Ovary (tissue), 9 donors: Measurements from ENCODE around the gene PIGS. TPM values are rescaled to one million over a fixed set of nuclear protein-coding genes. Genes with fewer than 3 reads are reported as not detected.
A peak's percentile ranks its signal among the peaks of the same experiment; 100 is the strongest.
"Not testable (repeated sequence)": the region's sequence is repeated elsewhere in the genome, so short reads cannot be mapped to it uniquely, and the experiment has no call there.

ENCODE experiments used
- DNase-seq, 5 donors: peaks; one replicate each; pipeline ENCODE4 v3.0.0-alpha.2; 2019 to 2020
- H3K27ac ChIP-seq, 2 donors: fragments of 200-600 bp; one replicate each; pipeline versions ENCODE4 v1.5.1 to v1.8.0; 2019 to 2022
- H3K27me3 ChIP-seq: fragments of 200-600 bp; one replicate; pipeline ENCODE4 v1.8.0; 2022
- H3K36me3 ChIP-seq: fragments of 200-600 bp; sonication (generic); one replicate; pipeline ENCODE4 v1.5.1; 2019
- H3K4me1 ChIP-seq: one replicate; pipeline ENCODE4 v1.8.1; 2013; ENCODE audit warnings: mild to moderate bottlenecking, moderate library complexity; ENCODE audit not compliant: insufficient read depth
- H3K4me3 ChIP-seq: fragments of 200-600 bp; sonication (generic); one replicate; pipeline ENCODE4 v1.5.1; 2017
- H3K9me3 ChIP-seq, 2 donors: fragments of 200-600 bp in 1 of 2; sonication (generic) in 1 of 2; one replicate each; pipeline versions ENCODE4 v1.5.1 to v1.8.1; 2013 to 2019; ENCODE audit warnings: mild to moderate bottlenecking in 1 of 2, moderate library complexity in 1 of 2
- EP300 ChIP-seq: sonication (generic); formaldehyde crosslinking; IDR thresholded peaks from one replicate; pipeline ENCODE4 v1.6.1; 2017; ENCODE audit warnings: antibody characterized with exemption
- POLR2A ChIP-seq: fragments of 450-650 bp; IDR thresholded peaks from one replicate; pipeline ENCODE4 v1.6.1; 2017; ENCODE audit warnings: antibody characterized with exemption, mild to moderate bottlenecking, moderate library complexity
- WGBS, 3 donors: extraction: QIAGEN DNeasy Blood & Tissue Kit in 1 of 3; methylation state at CpG; one replicate each; pipeline versions ENCODE4 v1.1.5 to v1.1.7; 2013 to 2017; 5-methylcytosine and 5-hydroxymethylcytosine counted together
- intact Hi-C, 4 donors: fragments of 100-400 bp; cut with DNase I; formaldehyde crosslinking; loops; one replicate each; pipeline versions ENCODE4 v1.11.0 to v1.15.1; 2022 to 2023
- polyA plus RNA-seq, 2 donors: library from polyadenylated mRNA; stranded (reverse); fragments of 200-250 nt in 1 of 2; fragments of 350-450 nt in 1 of 2; fragmentation: Illumina TruSeq in 1 of 2; extraction: RNeasy Lipid Tissue Mini Kit (QIAGEN cat#74804) in 1 of 2; gene quantifications; one replicate each; pipeline ENCODE4 v1.2.3, GENCODE V29; 2013 to 2014
- total RNA-seq, 7 donors: library from RNA; depleted of rRNA in 2 of 7; stranded (reverse); fragments of >200 nt in 2 of 7; fragmentation: NEBNext Ultra II Directional in 3 of 7; extraction: Animal tissue kit (Norgen Biotek cat#: 25700) in 3 of 7; gene quantifications; one replicate each; pipeline versions ENCODE4 v1.1.0 to v1.2.4, GENCODE V29; 2016 to 2023
- TF ChIP-seq, protein P1 (sequence below), 3 donors: fragments of 450-650 bp in 2 of 3; fragments of 200-600 bp in 1 of 3; IDR thresholded peaks; one replicate each; pipeline versions ENCODE4 v1.5.1 to v1.8.0; 2016 to 2022; ENCODE audit warnings: antibody characterized with exemption in 3 of 3, mild to moderate bottlenecking in 1 of 3
- donor health status: DM: no; HTN: no; CAD: no; lungs with moderate emphysema.
- donor health status: DM: no; HTN: no; CAD: no.
- donor health status: Bipolar disorder and iron deficiency.
- donor health status: DM: yes; HTN: yes; CAD: no.
- donor health status: DM: no; HTN: no; CAD: no.
- donor health status: DM: yes; HTN: yes; CAD: no.

PIGS gene
- total and polyA plus RNA-seq, 9 donors = 16.1 to 64.8 (median 33.5) TPM

DNA sequence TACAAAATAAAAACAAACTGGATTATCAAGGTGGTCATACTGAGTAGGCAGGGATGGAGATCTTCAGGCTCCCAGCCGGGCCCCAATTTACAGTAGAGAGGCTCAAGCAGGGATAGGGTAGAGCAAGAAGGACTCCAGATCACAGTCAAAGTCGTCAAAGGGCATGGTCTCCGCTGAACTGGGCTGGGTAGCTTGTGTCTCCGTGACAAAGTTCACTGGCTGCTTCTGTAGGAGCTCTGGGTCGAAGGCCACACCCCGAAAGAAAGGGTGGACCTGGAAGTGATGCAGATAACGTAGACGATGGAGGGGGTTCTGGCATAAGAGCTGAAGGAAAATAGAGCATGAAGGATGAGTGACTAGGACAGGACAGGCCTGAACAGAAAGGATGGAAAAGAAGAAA, 39.1 kb upstream of the PIGS start:
- H3K4me1 ChIP-seq = no peaks in the 10 kb centered on the region
- no peak for DNase-seq
- H3K4me3 ChIP-seq = no peak overlapping the region
- TF ChIP-seq POLR2A (no peak), EP300 (no peak)
- TF ChIP-seq, protein P1, sequence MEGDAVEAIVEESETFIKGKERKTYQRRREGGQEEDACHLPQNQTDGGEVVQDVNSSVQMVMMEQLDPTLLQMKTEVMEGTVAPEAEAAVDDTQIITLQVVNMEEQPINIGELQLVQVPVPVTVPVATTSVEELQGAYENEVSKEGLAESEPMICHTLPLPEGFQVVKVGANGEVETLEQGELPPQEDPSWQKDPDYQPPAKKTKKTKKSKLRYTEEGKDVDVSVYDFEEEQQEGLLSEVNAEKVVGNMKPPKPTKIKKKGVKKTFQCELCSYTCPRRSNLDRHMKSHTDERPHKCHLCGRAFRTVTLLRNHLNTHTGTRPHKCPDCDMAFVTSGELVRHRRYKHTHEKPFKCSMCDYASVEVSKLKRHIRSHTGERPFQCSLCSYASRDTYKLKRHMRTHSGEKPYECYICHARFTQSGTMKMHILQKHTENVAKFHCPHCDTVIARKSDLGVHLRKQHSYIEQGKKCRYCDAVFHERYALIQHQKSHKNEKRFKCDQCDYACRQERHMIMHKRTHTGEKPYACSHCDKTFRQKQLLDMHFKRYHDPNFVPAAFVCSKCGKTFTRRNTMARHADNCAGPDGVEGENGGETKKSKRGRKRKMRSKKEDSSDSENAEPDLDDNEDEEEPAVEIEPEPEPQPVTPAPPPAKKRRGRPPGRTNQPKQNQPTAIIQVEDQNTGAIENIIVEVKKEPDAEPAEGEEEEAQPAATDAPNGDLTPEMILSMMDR (IDR thresholded peaks at IDR 0.05) = no peak
- intact Hi-C loops = loop anchor here in 2 of 4 donors (5.0 kb wide), 1 partner anchor 113 kb away; no protein-coding TSS in a partner anchor
- H3K36me3 ChIP-seq = no peaks in the 10 kb centered on the region
- WGBS, 3 donors = 80 to 88% (median 82%) methylated on average over 8 of the region's 8 CpGs
- H3K27me3 ChIP-seq = no peaks in the 10 kb centered on the region
- H3K27ac ChIP-seq = no peak overlapping the region
- no peaks in the 10 kb centered on the region for H3K9me3 ChIP-seq

DNA sequence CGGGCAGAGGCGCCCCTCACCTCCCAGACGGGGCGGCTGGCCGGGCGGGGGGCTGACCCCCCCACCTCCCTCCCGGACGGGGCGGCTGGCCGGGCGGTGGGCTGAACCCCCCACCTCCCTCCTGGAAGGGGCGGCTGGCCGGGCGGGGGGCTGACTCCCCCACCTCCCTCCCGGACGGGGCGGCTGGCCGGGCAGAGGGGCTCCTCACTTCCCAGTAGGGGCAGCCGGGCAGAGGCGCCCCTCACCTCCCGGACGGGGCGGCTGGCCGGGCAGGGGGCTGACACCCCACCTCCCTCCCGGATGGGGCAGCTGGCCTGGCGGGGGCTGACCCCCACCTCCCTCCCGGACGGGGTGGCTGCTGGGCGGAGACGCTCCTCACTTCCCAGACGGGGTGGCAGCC, 32.7 kb upstream of the PIGS start:
- H3K27me3 ChIP-seq, H3K27ac ChIP-seq, DNase-seq, H3K36me3 ChIP-seq, intact Hi-C loops, H3K9me3 ChIP-seq, H3K4me1 ChIP-seq, H3K4me3 ChIP-seq: not testable (repeated sequence)
- WGBS, 3 donors = 88 to 94% (median 91%) methylated on average over 5 to 29 of the region's 31 CpGs

DNA sequence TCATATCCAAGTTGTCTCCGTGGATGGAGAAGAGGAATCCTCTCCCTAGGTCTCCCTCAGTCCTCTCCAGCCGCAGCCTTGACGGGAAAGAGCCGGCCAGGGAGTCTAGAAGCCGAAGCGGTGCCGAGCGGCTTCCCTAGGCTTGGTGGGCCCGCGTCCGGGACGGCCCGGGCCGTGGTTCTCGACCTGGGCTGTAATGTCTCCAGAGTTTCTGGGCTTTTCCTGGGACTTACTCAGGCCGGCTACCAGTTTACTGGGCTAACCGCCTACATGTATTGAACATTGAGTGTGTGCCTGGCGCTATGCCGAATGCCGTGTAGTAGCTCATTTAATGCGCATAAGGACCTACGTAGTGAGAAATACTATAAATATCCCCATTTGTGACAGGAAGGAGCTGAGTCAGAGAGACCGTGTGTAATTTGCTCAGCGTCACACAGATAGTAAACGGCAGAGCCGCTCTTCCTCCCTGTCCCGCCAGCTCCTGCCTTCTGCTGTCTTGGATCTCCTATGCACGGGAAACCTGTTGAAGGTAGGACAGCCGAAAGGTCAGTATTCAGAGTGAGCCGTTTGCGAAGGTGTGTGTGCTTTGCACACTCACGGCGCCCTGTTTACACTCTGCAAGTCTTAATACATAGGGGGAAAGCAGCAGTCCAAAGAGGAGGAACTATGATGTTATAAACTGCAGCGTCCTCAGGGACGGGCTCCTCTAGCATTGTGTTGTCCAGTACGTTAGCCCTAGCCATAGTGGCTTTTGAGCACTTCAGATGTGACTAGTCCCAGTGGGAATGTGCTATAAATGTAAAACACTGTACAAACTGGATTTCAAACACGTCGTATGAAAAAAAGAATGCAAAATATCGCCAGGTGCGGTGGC, 28.2 kb upstream of the PIGS start:
- peak overlapping the region; percentile 47 for H3K4me3 ChIP-seq
- WGBS, 3 donors = 4 to 10% (median 6%) methylated on average over 40 of the region's 40 CpGs
- peak overlapping the region; percentile 81 to 92 for H3K27ac ChIP-seq
- no peaks in the 10 kb centered on the region for H3K27me3 ChIP-seq
- DNase-seq = peak; percentile 58 to 80 (median 73)
- no peaks in the 10 kb centered on the region for H3K9me3 ChIP-seq
- intact Hi-C loops = no loop called here
- no peaks in the 10 kb centered on the region for H3K36me3 ChIP-seq
- H3K4me1 ChIP-seq = peaks cover 2% of the 10 kb centered on the region
- TF ChIP-seq, protein P1 (IDR thresholded peaks at IDR 0.05) = no peak
- no peak for TF ChIP-seq POLR2A
- TF ChIP-seq EP300 = no peak

DNA sequence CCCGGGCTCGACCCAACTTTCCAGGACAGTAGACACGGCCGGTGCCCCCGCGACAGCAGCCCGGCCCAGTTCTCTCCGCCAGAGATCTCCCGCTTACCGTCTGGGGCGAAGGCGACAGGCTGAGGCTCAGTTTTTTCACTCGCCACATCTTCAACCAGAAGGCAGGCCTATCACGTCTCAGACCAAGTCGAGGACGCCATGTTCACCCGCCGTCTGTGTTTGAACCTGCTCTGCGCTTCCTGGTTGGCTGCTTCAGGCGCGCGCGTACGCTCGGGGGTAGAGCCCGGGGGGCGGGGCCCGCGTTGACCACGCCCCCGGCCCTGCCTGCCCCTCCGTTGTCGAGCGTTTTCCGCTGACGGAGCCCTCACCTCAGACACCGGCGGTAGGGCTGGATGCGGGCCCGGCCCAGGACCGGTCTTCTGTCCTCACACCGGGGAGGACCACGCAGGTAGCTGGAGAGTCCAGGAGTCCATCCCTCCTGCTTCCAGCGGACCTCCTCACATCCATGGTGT, 27.5 kb upstream of the PIGS start, which contains the start of gene SPAG5:
TSS of gene SPAG5 (minus strand) at position 227 of the 512 bp plus-strand sequence. CDS start at position 148, 79 bp downstream.
- Histone ChIP-seq H3K36me3 (no peaks in the 10 kb centered on the region), H3K4me1 (peaks cover 2% of the 10 kb centered on the region), H3K27ac (peak within 1 kb of the TSS; percentile 81 to 92), H3K9me3 (no peaks in the 10 kb centered on the region), H3K27me3 (no peaks in the 10 kb centered on the region), H3K4me3 (peak within 1 kb of the TSS; percentile 47)
- peak; percentile 95 for TF ChIP-seq POLR2A
- TF ChIP-seq EP300 = no peak
- intact Hi-C loops = no loop called here
- WGBS, 3 donors = 0 to 1% (median 0%) methylated on average over 43 to 44 of the region's 44 CpGs
- peak; percentile 90 to 95 (median 94) for DNase-seq

DNA sequence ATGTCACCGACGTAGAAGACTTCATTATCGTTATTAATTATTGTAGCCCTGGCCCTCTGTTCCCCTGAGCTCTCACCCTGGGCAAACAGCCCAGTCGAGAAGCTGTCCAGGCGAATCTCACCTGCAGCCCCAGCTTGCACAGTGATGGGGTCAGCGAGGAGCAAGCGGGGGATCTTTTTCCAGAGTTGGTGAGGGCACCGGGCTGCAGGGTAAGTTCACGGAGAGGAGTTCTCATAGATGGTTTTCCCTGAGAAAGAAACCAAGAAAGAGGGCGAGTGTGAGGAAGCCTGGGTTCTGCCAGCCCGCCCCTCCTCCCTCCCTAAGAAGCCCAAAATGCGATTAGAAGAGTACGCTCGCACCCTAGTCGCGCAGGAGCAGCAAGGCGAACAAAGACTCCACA, 27.1 kb upstream of the PIGS start:
- Histone ChIP-seq H3K9me3 (no peaks in the 10 kb centered on the region), H3K4me1 (peaks cover 2% of the 10 kb centered on the region), H3K27ac (peak overlapping the region in 1 of 2 donors; percentile 92), H3K36me3 (no peaks in the 10 kb centered on the region), H3K4me3 (peak overlapping the region; percentile 47), H3K27me3 (no peaks in the 10 kb centered on the region)
- WGBS, 3 donors = 1 to 3% (median 3%) methylated on average over 17 of the region's 17 CpGs
- TF ChIP-seq EP300 (no peak), POLR2A (no peak)
- TF ChIP-seq, protein P1 (IDR thresholded peaks at IDR 0.05) = no peak
- no peak for DNase-seq
- intact Hi-C loops = no loop called here
